ENCODE data around the gene ZNF487.
A peak's percentile ranks its signal among the peaks of the same experiment; 100 is the strongest.
"Not testable (repeated sequence)": the region's sequence is repeated elsewhere in the genome, so short reads cannot be mapped to it uniquely, and the experiment has no call there.

ZNF487 gene

DNA sequence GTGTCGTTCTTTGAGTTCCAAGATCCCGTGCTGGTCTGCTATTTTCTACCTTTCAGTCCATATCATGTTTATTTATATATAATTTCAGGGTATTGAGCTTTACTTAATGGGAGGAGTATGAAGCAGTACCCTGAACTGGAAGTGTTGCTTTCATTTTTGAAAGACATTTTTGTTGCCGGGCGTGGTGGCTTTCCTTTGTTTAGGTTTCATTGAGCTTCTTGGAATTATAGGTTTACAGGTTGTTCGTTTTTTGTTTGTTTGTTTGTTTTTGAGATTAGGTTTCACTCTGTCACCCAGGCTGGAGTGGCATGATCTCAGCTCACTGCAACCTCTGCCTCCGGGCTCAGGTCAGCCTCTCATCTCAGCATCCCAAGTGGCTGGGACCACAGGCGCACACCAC, 7.4 kb downstream of the ZNF487 start:
- DNase-seq = no peak

DNA sequence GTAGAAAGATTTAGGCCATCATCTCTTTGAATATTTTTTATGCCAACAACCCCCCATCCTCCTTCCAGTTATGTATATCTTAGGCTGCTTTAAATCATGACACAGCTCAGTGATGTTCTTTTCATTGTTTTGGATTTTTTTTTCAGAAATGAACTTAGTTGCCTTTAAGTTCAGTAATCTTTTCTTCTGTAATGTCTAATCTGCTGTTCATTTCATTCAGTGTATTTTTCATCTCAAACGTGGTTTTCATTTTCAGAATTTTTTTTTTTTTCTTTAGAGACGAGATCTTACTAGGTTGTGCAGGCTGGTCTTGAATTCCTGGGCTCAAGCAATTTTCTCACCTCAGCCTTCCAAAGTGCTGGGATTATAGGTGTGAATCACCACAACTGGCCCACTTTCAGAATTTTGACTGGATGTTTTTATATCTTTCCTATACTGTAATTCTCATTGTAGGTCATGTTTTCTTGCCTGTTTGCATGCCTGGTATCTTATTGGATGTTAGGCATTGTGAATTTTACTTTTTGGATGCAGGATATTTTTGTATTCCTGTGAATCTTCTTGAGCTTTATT, 8.1 kb downstream of the ZNF487 start:
- no peak for DNase-seq

DNA sequence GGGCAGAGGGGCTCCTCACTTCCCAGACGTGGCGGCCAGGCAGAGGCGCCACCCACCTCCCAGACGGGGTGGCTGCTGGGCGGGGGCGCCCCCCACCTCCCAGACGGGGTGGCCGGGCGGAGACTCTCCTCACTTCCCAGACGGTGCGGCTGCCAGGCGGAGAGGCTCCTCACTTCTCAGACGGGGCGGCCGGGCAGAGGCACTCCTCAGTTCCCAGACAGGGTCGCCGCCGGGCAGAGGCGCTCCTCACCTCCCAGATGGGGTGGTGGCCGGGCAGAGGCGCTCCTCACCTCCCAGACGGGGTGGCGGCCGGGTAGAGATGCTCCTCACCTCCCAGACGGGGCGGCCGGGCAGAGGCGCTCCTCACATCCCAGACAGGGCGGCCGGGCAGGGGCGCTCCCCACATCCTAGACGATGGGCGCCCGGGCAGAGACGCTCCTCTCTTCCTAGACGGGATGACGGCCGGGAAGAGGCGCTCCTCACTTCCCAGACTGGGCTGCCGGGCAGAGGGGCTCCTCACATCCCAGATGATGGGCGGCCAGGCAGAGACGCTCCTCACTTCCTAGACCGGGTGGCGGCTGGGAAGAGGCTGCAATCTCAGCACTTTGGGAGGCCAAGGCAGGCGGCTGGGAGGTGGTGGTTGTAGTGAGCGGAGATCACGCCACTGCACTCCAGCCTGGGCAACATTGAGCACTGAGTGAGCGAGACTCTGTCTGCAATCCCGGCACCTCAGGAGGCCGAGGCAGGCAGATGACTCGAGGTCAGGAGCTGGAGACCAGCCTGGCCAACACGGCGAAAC, 9.5 kb downstream of the ZNF487 start:
- not testable (repeated sequence) for DNase-seq

DNA sequence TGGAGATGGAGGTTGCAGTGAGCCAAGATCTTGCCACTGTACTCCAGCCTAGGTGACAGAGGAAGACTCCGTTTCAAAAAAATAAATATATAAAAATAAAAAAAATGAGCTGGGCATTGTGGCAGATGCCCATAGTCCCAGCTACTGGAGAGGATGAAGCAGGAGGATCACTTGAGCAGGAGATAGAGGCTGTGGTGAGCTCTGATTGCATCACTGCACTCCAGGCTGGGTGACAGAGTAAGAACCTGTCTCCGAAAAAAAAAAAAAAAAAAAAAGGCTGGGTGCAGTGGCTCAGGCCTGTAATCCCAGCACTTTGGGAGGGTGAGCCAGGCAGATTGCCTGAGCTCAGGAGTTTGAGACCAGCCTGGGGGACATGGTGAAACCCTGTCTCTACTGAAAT, 11.8 kb downstream of the ZNF487 start:
- DNase-seq = no peak

DNA sequence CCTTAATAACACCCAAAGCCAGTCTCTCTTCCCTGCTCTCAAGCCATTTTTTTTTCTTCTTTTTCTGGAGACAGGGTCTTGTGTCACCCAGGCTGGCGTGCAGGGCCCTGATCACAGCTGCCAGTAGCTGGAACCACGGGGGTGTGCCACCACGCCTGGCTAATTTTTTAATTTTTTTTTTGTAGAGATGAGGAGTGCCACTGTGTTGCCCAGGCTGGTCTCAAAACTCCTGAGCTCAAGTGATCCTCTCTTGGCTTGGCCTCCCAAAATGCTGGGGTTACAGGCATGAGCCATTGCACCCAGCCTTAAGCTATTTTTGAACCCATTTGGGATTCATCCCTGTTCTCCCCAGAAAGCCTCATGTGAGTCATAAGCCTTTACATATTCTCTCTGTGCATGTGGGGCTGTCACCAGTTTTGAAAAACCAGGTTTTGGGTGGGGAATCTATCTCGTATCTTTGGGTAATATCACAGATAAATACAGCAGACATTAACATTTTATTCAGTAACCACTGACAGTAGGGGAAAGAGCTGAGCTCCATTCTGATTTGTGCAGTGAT, 15.5 kb downstream of the ZNF487 start:
- DNase-seq = no peak

DNA sequence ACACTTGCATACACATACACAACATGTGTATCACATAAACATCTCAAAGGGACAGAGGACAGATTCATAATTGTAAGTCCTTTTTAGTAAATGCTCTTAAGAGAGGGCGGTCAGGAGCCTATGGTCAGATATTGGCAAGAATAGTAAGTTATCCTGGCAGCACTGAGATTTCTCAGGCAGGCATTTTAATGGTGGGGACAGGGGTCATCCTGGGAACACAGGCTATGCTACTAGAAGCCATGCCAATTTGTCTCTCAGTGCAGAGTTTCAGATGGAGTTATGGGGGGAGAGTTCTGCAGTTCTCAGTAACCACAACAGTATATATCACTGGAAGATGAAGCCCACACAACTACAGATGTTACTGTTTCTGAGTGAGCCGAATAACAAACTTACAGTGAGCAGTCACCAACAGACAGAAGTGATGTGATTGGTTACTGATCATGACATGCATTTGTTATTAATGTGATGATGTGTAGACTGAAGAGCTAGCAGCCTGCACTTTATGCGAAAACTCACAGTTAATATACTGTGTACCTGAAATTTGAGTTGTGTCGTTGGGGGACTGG, 16.4 kb downstream of the ZNF487 start:
- DNase-seq = no peak

DNA sequence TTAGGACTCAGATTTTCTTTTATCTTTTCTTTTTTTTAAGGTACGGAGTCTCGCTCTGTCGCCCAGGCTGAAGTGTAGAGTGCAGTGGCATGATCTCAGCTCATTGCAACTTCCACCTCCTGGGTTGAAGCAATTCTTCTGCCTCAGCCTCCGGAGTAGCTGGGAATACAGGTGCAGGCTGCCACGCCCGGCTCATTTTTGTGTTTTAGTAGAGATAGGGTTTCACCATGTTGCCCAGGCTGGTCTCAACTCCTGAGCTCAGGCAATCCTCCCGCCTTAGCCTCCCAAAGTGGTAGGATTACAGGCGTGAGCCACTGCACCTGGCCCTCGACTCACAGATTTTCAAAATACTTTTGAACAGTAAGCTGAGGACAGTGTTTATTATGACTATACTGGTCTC, 17.1 kb downstream of the ZNF487 start:
- DNase-seq = not testable (repeated sequence)

DNA sequence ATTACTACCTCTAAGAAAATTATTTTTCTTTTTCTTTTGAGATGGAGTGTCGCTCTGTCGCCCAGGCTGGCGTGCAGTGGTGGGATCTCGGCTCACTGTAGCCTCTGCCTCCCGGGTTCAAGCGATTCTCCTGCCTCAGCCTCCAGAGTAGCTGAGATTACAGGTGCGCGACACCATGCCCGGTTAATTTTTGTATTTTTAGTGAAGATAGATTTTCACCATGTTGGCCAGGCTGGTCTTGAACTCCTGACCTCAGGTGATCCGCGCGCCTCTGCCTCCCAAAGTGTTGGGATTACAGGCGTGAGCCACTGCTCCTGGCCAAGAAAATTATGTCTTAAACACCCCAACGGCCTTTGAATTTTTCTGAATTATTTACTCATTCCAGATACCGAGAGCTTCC, 19.6 kb downstream of the ZNF487 start:
- DNase-seq = not testable (repeated sequence)

DNA sequence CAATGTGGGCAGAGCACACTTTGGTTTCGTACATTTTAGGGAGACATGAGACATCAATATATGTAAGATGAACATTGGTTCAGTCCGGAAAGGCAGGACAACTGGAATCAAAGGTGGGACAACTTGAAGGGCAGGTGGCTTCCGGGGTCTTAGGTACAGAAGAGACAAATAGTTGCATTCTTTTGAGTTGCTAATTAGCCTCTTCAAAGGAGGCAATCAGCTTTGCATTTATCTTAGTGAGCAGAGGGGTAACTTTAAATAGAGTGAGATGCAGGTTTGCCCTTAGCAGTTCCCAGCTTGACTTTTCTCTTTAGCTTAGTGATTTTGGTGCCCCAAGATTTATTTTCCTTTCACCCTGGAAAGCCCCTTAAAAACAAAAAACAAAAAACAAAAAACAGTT, 21.3 kb downstream of the ZNF487 start:
- no peak for DNase-seq

DNA sequence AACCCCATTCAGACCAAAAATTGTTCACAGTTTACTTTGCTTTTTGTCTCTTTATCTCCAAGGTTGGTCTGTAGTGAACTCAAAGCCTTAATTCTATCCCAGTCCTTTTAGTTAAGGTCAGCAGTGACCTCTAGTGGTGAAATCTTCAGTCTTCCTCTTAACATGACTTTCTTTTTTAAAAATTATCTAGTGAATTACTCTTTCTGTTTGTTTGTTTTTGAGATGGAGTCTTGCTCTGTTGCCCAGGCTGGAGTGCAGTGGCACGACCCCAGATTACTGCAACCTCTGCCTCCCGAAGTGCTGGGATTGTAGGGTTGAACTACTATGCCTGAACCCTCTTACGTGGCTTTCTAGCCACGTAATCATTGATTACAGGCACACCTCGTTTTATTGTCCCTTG, 25.0 kb downstream of the ZNF487 start:
- DNase-seq = peak; percentile 91

DNA sequence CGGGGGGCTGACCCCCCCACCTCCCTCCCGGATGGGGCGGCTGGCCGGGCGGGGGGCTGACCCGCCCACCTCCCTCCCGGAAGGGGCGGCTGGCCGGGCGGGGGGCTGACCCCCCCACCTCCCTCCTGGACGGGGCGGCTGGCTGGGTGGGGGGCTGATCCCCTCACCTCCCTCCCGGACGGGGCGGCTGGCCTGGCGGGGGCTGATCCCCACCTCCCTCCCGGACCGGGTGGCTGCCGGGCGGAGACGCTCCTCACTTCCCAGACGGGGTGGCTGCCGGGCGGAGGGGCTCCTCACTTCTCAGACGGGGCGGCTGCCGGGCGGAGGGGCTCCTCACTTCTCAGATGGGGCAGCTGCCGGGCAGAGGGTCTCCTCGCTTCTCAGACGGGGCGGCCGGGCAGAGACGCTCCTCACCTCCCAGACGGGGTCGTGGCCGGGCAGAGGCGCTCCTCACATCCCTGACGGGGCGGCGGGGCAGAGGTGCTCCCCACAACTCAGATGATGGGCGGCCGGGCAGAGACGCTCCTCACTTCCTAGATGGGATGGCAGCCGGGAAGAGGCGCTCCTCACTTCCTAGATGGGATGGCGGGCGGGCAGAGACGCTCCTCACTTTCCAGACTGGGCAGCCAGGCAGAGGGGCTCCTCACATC, 28.3 kb downstream of the ZNF487 start:
- not testable (repeated sequence) for DNase-seq

DNA sequence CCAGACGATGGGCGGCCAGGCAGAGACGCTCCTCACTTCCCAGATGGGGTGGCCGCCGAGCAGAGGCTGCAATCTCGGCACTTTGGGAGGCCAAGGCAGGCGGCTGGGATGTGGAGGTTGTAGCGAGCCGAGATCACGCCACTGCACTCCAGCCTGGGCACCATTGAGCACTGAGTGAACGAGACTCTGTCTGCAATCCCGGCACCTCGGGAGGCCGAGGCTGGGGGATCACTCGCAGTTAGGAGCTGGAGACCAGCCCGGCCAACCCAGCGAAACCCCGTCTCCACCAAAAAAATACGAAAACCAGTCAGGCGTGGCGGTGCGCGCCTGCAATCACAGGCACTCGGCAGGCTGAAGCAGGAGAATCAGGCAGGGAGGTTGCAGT, 28.8 kb downstream of the ZNF487 start:
- not testable (repeated sequence) for DNase-seq

DNA sequence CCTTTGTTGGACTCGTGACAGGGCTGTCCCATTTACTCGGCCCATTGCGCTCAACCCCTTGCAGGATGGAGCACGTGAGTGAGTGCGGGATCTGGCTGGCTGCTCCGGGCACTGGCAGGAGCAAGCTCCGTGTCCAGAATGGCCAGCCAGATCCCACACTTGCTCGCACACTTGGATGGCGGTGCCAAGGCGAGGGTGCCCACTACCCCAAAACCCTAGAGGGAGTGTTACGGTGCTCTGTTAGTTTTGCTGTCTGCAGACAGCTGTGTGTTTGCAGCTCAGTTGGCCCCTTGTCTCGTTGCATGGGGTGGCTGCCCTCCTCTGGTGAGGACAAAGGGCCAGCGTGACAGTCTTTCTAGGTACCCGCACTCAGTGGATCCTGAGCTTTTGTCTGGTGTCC, 34.2 kb downstream of the ZNF487 start:
- no peak for DNase-seq

DNA sequence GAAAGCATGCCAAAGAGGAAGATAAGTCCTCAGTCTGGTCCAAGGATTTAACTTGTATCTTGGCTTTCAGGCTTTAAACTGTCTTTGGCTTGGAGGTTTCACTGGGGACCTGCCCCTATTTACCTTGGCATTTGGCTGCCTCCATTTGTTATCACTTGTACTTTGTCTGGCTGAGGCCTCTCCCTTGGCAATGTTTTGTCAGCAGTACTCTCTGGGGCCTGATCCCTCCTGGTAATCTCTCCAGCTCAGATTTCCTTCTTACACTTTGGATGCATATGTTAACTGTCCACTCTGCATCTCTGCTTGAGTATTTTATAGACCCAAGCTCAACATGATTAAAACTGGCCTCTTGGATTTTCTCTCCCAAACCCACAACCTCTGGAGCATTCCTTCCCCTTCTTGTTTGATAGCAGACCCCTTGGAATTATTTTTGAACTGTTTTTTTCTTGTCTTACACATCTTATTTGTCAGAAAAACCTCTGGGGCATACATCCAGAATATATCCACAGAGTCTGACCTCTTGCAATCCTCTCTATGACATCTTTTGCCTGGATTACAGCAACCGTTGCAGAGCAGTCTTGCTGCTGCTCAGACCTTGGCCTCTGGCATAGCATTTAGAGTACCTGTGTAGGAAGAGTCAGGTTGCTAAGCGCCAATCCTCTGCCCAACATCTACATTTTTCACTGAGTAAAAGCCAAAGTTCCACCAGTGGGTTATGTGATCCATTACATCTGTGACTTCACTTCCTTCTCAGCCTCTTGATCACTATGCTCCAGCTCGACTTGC, 35.2 kb downstream of the ZNF487 start:
- DNase-seq = no peak

DNA sequence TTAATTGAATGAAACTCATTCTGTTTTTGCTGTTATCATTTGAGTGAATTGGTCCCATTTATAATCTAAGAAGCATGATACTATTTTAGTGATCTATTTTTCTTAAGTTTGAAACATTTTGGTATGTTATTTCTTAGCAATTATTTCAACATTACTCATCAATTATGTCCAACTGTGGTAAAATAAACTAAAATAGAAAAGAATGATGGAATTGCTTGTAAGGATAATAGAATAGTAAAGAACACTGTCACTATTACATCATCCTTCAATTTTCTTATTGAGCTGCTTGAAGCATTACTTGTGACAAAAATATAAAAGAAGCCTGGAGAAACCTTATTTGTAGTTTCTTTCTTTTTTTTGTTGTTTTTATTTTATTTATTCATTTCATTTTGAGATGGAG, 42.4 kb downstream of the ZNF487 start:
- no peak for DNase-seq

DNA sequence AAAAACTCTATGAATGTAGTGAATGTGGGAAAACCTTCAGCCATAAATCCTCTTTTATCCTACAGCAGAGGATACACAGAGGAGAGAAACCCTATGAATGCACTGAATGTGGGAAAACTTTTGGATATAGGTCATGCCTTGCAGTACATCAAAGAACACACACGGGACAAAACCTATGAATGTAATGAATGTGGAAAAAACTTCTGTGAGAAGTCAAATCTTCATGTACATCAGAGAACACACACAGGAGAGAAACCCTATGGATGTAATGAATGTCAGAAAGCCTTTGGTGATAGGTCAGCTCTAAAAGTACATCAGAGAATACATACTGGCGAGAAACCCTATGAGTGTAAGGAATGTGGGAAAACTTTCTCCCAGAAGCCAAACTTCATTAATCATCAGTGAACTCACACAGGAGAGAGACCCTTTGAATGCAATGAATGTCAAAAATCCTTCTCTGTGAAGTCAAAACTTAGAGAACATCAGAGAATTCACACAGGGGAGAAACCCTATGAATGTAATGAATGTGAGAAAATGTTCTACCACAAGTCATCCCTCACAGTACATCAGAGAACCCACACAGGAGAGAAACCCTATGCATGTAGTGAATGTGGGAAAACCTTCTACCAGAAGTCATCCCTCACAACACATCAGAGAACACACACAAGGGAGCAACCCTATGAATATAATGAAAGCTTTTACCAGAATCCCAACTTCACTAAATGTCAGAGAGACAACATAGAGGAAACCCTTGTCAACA, 45.6 kb downstream of the ZNF487 start:
- DNase-seq = no peak

DNA sequence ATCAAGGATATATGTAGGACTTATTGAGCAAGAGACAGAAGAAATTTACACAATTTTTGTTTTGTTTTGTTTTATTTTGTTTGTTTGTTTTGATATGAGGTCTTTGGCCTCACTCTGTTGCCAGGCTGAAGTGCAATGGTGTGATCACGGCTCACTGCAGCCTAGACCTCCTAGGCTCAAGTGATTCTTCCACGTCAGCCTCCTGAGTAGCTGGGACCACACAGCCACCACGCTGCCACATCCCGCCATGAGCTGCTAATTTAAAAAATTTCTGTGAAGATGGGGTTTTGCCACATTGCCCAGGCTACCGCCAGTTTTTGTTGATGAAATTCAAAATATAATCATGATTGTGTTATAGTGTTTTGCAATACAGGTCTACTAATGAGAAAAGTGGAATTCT, 54.9 kb downstream of the ZNF487 start:
- DNase-seq = no peak

DNA sequence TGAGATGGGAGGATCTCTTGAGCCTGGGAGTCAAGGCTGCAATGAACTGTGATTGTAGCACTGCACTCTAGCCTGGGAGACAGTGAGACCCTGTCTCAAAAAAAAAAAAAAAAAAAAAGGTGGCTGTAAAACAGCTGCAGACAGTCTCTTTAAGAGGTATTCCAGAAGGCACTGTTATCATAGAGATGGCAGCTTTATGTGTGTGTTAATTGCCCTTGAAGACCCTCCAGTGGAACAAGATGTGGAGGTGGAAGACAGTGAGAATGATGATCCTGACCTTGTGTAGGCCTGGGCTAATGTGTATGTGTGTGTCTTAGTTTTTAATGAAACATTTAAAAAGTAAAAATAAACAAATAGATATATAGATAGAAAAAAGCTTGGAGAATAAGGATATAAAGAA, 66.0 kb downstream of the ZNF487 start:
- no peak for DNase-seq

DNA sequence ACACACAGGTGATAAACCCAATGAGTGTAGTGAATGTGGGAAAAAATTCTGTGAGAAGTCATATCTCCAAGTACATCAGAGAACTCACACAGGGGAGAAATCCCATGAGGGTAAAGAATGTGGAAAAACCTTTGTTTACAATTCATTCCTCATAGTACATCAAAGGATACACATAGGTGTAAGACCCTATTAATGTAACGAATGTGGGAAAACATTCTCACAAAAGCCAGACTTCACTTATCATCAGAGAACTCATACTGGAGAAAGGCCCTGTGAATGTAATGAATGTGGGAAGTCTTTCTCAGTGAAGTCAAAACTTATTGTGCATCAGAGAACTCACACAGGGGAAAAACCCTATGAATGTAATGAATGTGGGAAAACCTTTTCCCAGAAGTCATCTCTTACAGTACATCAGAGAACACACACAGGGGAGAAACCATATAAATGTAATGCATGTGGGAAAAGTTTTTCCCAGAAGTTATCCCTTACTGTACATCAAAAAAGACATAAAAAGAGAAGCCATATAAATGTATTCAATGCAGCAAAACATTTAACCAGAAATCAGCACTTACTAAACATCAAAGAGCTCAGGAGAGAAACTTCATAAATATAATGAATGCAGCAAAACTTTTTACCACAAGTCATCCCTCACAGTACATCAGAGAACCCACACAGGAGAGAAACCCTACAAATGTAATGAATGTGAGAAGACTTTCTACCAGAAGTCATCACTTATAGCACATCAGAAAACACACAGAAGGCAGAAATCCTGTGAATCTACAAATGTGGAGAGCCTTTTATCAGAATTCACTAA, 87.7 kb downstream of the ZNF487 start:
- DNase-seq = no peak
